ENCODE measurements around the gene TRAPPC5.

Gene TRAPPC5

DNA sequence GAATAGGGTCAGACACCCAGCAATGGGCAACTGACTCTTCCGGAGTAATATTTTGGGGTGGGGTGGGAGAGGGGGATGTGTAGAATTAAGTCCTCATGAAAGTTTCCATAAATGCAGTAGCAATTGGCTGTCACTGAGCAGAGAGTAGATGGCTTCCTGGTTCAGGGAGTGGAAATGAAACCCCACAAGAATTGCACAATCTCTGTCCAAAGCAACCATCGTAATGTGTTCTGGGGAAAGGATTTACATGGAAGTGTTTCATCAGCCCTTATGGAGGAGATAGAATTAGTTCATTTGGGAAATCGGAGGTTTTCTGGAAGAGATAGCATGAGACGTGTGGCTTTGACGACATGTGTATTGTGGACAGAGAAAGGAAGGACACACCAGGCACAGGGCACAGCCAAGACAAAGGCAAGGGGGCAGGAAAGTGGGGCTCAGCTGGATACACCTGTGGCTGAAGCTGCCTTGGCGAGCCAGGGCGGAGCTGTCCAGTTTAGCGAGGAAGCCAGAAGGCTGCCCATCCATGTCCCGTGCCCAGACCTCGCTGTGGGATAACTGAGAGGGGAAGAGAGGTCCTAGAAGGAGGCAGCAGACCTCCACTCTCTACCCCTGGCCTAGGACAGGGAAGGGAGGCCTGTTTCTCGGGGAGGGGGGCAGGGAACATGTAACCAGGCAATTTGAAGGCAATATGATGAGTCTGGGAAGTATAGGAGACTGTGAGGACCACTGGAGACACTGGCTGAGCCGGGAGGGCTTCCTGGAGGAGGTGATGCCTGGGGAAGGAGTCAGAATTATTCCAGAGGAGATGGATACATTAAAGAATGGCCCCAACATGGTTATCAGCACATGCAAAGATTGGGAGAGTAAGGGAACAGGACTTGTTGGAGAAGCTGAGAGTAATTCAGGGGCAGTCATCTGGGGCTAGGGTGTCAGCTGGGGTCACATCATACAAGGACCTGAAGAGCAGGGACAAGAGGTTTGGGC lies 53.9 kb downstream of the TRAPPC5 start:
- no peak for DNase-seq

DNA sequence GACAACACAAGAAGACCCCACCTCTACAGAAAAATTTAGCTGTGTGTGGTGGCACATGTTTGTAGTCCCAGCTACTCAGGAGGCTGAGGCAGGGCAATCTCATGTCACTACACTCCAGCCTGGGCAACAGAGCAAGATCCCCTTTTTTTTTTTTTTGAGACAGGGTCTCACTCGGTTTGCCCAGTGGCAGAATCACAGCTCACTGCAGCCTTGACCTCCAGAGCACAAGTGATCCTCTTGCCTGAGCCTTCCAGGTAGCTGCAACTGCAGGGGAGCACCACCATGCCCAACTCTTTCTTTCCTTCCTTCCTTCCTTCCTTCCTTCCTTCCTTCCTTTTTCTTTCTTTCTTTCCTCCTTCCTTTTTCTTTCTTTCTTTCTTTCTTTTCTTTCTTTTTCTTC lies 55.5 kb downstream of the TRAPPC5 start:
- DNase-seq, result no peak

DNA sequence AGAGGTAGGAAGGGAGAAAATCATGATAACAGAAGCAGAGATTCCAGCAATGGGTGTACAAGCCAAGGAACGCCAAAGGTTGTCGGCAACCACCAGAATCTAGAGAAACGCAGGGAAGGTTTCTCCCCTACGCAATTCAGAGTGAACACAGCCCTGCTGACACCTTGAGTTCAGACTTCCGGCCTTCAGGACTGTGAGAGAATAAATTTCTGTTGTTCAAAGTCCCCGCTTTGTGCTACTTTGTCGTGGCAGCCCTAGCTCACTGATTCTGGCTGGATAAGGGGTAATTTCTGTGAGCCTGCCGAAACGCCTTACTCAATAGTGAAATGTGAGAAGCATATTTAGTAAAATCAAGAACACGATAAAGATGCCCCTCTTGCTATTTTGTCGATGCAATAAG lies 56.6 kb downstream of the TRAPPC5 start:
- no peak for DNase-seq

Measured in NCI-H1105 treated with DMSO at 0.1 percent for 48 hours (cell line).